Measurements from ENCODE around the gene ZG16B.

DNA sequence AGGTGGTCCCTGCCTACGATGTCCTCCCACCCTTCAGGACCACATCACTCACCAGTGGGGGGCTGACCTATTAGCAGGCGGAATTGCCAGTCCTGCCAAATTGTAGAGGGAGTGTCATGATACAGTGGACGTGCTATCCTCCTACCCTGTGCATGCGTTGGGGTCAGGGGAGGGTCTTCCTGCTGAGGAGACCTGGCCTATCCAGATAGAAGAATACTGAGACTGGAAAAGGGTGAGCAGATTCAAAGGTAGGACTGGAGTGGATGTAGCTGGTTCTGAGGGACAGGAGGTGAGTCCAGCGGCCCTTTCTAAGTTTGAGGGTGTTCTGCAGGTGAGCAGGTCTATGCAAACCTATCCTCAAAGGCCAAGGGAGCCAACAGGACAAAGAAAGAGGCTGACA, 23.8 kb upstream of the ZG16B start:
- TF ChIP-seq, protein P1, sequence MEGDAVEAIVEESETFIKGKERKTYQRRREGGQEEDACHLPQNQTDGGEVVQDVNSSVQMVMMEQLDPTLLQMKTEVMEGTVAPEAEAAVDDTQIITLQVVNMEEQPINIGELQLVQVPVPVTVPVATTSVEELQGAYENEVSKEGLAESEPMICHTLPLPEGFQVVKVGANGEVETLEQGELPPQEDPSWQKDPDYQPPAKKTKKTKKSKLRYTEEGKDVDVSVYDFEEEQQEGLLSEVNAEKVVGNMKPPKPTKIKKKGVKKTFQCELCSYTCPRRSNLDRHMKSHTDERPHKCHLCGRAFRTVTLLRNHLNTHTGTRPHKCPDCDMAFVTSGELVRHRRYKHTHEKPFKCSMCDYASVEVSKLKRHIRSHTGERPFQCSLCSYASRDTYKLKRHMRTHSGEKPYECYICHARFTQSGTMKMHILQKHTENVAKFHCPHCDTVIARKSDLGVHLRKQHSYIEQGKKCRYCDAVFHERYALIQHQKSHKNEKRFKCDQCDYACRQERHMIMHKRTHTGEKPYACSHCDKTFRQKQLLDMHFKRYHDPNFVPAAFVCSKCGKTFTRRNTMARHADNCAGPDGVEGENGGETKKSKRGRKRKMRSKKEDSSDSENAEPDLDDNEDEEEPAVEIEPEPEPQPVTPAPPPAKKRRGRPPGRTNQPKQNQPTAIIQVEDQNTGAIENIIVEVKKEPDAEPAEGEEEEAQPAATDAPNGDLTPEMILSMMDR (conservative IDR thresholded peaks at IDR 0.05) = no peak
- no peak for TF ChIP-seq EZH2 (IDR thresholded peaks at IDR 0.05; ENCODE audit: low read depth)
